HG02571 (cell line): Measurements from ENCODE around the gene MUC5B.

ENCODE experiments used
- ATAC-seq: cut with Tn5 transposase; IDR thresholded peaks from one replicate; pipeline ENCODE4 v1.9.1; 2021; ENCODE audit warnings: mild to moderate bottlenecking, moderate library complexity; ENCODE audit not compliant: unreplicated experiment

Gene MUC5B

GRCh38 chr11:1218788-1219445 lies 3.9 kb upstream of the MUC5B start:
- ATAC-seq, result no peak

GRCh38 chr11:1219446-1219833 lies 3.4 kb upstream of the MUC5B start:
- no peak for ATAC-seq

GRCh38 chr11:1219834-1220815 lies 2.7 kb upstream of the MUC5B start:
- ATAC-seq, result no peak

- no peak for ATAC-seq
These were observed 1.7 kb upstream of the MUC5B start for GRCh38 chr11:1220941-1221721.

GRCh38 chr11:1221848-1222311 lies 986 bp upstream of the MUC5B start:
- no peak for ATAC-seq

GRCh38 chr11:1223346-1224110 lies 662 bp downstream of the MUC5B start:
- no peak for ATAC-seq

GRCh38 chr11:1224111-1224490 lies 1.2 kb downstream of the MUC5B start:
- ATAC-seq, result no peak

- no peak for ATAC-seq
These were observed 1.9 kb downstream of the MUC5B start for GRCh38 chr11:1224491-1225385.

- no peak for ATAC-seq
These were observed 2.7 kb downstream of the MUC5B start for GRCh38 chr11:1225386-1226225.

GRCh38 chr11:1226226-1226985 lies 3.5 kb downstream of the MUC5B start:
- no peak for ATAC-seq

- ATAC-seq, result no peak
These were observed 4.2 kb downstream of the MUC5B start for GRCh38 chr11:1226986-1227550.

GRCh38 chr11:1227551-1228100 lies 4.8 kb downstream of the MUC5B start:
- no peak for ATAC-seq

GRCh38 chr11:1228101-1228821 lies 5.4 kb downstream of the MUC5B start:
- ATAC-seq, result no peak

- no peak for ATAC-seq
These were observed 6.1 kb downstream of the MUC5B start for GRCh38 chr11:1228921-1229451.

GRCh38 chr11:1229471-1230120 lies 6.7 kb downstream of the MUC5B start:
- ATAC-seq, result no peak

GRCh38 chr11:1230121-1230455 lies 7.2 kb downstream of the MUC5B start:
- ATAC-seq, result no peak
